ENCODE results near the gene RAB19. TPM values are rescaled to one million over a fixed set of nuclear protein-coding genes. Genes with fewer than 3 reads are reported as not detected.

RAB19 gene
- total RNA-seq, 1 experiment from 2014 or later: 0.92 TPM

DNA sequence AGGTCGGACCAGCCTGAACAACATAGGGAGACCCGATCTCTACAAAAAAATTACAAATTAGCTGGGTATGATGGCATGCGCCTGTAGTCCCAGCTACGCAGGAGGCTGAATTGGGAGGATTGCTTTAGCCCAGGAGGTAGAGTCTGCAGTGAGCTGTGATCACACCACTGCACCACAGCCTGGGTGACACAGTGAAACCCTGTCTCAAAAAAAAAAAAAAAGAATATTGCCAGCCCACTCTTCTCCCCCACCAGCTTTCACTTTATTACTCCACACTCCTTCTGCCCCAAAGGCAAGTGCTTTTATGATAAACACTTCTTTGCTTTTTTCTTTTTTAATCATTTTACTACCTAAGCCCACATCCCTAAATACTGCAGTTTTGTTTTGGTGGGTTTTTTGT is 14.8 kb downstream of the RAB19 start:
- BruUV-seq (replicated peaks): no TSS peak
- in situ Hi-C loops (cut with HindIII; ENCODE audit: low pct_unique_long_range_greater_than_20kb, low sequenced_read_pairs) (no loop called here), intact Hi-C loops (cut with micrococcal nuclease; ENCODE audit: unreplicated experiment) (no loop called here)
- Histone ChIP-seq H3K36me3 (ENCODE audit: control insufficient read depth, insufficient read depth, low read length) (no peaks in the 10 kb centered on the region), H3K9me3 (ENCODE audit: control insufficient read depth, insufficient read depth, low read depth, low read length) (no peaks in the 10 kb centered on the region), H3K4me3 (ENCODE audit: low read depth in 2 of 2, low read length in 2 of 2) (no peak overlapping the region), H3K27ac (ENCODE audit: low read length) (no peak overlapping the region), H3K27me3 (ENCODE audit: control insufficient read depth, insufficient read depth, low read length) (no peaks in the 10 kb centered on the region), H3K4me1 (ENCODE audit: control insufficient read depth, insufficient read depth, low read length) (no peaks in the 10 kb centered on the region)
- ATAC-seq (no peak), DNase-seq (ENCODE audit: low read depth, low spot score) (no peak)
- ChIA-PET CTCF (no interaction called here), POLR2A (no interaction called here)
- no peak for TF ChIP-seq TCF7L2 (IDR thresholded peaks at IDR 0.05; ENCODE audit: low read depth, low read length)
- TF ChIP-seq, protein P1, sequence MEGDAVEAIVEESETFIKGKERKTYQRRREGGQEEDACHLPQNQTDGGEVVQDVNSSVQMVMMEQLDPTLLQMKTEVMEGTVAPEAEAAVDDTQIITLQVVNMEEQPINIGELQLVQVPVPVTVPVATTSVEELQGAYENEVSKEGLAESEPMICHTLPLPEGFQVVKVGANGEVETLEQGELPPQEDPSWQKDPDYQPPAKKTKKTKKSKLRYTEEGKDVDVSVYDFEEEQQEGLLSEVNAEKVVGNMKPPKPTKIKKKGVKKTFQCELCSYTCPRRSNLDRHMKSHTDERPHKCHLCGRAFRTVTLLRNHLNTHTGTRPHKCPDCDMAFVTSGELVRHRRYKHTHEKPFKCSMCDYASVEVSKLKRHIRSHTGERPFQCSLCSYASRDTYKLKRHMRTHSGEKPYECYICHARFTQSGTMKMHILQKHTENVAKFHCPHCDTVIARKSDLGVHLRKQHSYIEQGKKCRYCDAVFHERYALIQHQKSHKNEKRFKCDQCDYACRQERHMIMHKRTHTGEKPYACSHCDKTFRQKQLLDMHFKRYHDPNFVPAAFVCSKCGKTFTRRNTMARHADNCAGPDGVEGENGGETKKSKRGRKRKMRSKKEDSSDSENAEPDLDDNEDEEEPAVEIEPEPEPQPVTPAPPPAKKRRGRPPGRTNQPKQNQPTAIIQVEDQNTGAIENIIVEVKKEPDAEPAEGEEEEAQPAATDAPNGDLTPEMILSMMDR (IDR thresholded peaks at IDR 0.05): no peak
- TF ChIP-seq POLR2AphosphoS5 (IDR thresholded peaks at IDR 0.05; ENCODE audit: low read depth, low read length): no peak
- TF ChIP-seq SIN3A (IDR thresholded peaks at IDR 0.05; ENCODE audit: borderline replicate concordance, insufficient read depth, low read depth, low read length): no peak
- TF ChIP-seq, protein P2, sequence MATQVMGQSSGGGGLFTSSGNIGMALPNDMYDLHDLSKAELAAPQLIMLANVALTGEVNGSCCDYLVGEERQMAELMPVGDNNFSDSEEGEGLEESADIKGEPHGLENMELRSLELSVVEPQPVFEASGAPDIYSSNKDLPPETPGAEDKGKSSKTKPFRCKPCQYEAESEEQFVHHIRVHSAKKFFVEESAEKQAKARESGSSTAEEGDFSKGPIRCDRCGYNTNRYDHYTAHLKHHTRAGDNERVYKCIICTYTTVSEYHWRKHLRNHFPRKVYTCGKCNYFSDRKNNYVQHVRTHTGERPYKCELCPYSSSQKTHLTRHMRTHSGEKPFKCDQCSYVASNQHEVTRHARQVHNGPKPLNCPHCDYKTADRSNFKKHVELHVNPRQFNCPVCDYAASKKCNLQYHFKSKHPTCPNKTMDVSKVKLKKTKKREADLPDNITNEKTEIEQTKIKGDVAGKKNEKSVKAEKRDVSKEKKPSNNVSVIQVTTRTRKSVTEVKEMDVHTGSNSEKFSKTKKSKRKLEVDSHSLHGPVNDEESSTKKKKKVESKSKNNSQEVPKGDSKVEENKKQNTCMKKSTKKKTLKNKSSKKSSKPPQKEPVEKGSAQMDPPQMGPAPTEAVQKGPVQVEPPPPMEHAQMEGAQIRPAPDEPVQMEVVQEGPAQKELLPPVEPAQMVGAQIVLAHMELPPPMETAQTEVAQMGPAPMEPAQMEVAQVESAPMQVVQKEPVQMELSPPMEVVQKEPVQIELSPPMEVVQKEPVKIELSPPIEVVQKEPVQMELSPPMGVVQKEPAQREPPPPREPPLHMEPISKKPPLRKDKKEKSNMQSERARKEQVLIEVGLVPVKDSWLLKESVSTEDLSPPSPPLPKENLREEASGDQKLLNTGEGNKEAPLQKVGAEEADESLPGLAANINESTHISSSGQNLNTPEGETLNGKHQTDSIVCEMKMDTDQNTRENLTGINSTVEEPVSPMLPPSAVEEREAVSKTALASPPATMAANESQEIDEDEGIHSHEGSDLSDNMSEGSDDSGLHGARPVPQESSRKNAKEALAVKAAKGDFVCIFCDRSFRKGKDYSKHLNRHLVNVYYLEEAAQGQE (IDR thresholded peaks at IDR 0.05; ENCODE audit: insufficient read depth in 1 of 2, low read depth in 2 of 2, low read length in 1 of 2): no peak

DNA sequence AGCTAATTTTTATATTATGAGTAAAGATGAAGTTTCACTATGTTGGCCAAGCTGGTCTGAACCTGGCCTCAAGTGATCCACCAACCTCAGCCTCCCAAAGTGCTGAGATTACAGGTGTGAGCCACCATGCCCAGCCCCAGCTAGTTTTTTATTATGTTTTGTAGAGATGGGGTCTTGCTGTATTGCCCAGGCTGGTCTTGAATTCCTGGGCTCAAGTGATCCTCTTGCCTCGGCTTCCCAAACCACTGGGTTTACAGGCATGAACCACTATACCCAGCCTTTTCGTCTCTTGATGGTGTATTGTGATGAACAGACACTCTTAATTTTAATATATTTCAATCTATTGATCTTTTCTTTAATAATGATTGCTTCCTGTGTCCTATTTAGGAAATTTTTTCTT is 17.7 kb downstream of the RAB19 start:
- intact Hi-C loops (cut with micrococcal nuclease; ENCODE audit: unreplicated experiment) (no loop called here), in situ Hi-C loops (cut with HindIII; ENCODE audit: low pct_unique_long_range_greater_than_20kb, low sequenced_read_pairs) (no loop called here)
- no peak for TF ChIP-seq TCF7L2 (IDR thresholded peaks at IDR 0.05; ENCODE audit: low read depth, low read length)
- TF ChIP-seq, protein P1 (IDR thresholded peaks at IDR 0.05): no peak
- no peak for TF ChIP-seq POLR2AphosphoS5 (IDR thresholded peaks at IDR 0.05; ENCODE audit: low read depth, low read length)
- no peak for TF ChIP-seq SIN3A (IDR thresholded peaks at IDR 0.05; ENCODE audit: borderline replicate concordance, insufficient read depth, low read depth, low read length)
- TF ChIP-seq, protein P2 (IDR thresholded peaks at IDR 0.05; ENCODE audit: insufficient read depth in 1 of 2, low read depth in 2 of 2, low read length in 1 of 2): no peak
- Histone ChIP-seq H3K4me3 (ENCODE audit: low read depth in 2 of 2, low read length in 2 of 2) (no peak overlapping the region), H3K27me3 (ENCODE audit: control insufficient read depth, insufficient read depth, low read length) (no peaks in the 10 kb centered on the region), H3K27ac (ENCODE audit: low read length) (no peak overlapping the region), H3K4me1 (ENCODE audit: control insufficient read depth, insufficient read depth, low read length) (no peaks in the 10 kb centered on the region), H3K36me3 (ENCODE audit: control insufficient read depth, insufficient read depth, low read length) (no peaks in the 10 kb centered on the region), H3K9me3 (ENCODE audit: control insufficient read depth, insufficient read depth, low read depth, low read length) (no peaks in the 10 kb centered on the region)
- ATAC-seq (no peak), DNase-seq (ENCODE audit: low read depth, low spot score) (no peak)
- no TSS peak for BruUV-seq (replicated peaks)
- CTCF ChIA-PET: no interaction called here
- POLR2A ChIA-PET: no interaction called here
